Fibroblast of mammary gland (primary cell): ENCODE data around the gene COL16A1.

ENCODE experiments used
- DNase-seq: peaks from one replicate; pipeline ENCODE4 v3.0.0-alpha.2; 2010; ENCODE audit warnings: low read depth
- H3K4me3 ChIP-seq: 2 replicates; pipeline ENCODE4 v1.5.1; 2011; ENCODE audit warnings: low read depth, mild to moderate bottlenecking, low read length, moderate library complexity; ENCODE audit not compliant: control insufficient read depth
- CTCF ChIP-seq: conservative IDR thresholded peaks from 2 replicates; pipeline ENCODE4 v1.5.1; 2011; ENCODE audit warnings: low read depth, low read length, inconsistent platforms; ENCODE audit not compliant: control insufficient read depth, insufficient read depth

The COL16A1 gene

GRCh38 chr1:31642366-31642765 is 61.5 kb downstream of the COL16A1 start:
- no peak for TF ChIP-seq CTCF
- no peak for DNase-seq
- H3K4me3 ChIP-seq: no peak overlapping the region

GRCh38 chr1:31640964-31641363 is 62.9 kb downstream of the COL16A1 start:
- H3K4me3 ChIP-seq: no peak overlapping the region
- DNase-seq: no peak
- TF ChIP-seq CTCF: no peak

- TF ChIP-seq CTCF: peak; percentile 6
- H3K4me3 ChIP-seq: no peak overlapping the region
- DNase-seq: no peak
These were observed 63.6 kb downstream of the COL16A1 start for GRCh38 chr1:31640179-31640578.

GRCh38 chr1:31639543-31639942 is 64.3 kb downstream of the COL16A1 start:
- no peak overlapping the region for H3K4me3 ChIP-seq
- TF ChIP-seq CTCF: no peak
- peak; percentile 83 for DNase-seq

- DNase-seq: no peak
- no peak overlapping the region for H3K4me3 ChIP-seq
- no peak for TF ChIP-seq CTCF
These were observed 65.7 kb downstream of the COL16A1 start for GRCh38 chr1:31637915-31638673.

- H3K4me3 ChIP-seq: no peak overlapping the region
- TF ChIP-seq CTCF: peak; percentile 57
- DNase-seq: no peak
These were observed 70.7 kb downstream of the COL16A1 start for GRCh38 chr1:31633117-31633516.
